GM18526 (cell line): Measurements from ENCODE around the gene TMEM40.

Experiments used
- POLR2A ChIP-seq: IDR thresholded peaks from 3 replicates; pipeline ENCODE4 v1.6.1; 2011; ENCODE audit not compliant: insufficient read length; ENCODE audit errors: extremely low read depth

Gene TMEM40

GRCh38 chr3:12710062-12710461 is 49.0 kb downstream of the TMEM40 start:
- no peak for TF ChIP-seq POLR2A

- no peak for TF ChIP-seq POLR2A
Observed at GRCh38 chr3:12709334-12709733, 49.7 kb downstream of the TMEM40 start.

- no peak for TF ChIP-seq POLR2A
Observed at GRCh38 chr3:12708584-12709192, 50.4 kb downstream of the TMEM40 start.

- no peak for TF ChIP-seq POLR2A
Observed at GRCh38 chr3:12707449-12707848, 51.6 kb downstream of the TMEM40 start.

GRCh38 chr3:12706504-12707253 is 52.4 kb downstream of the TMEM40 start:
- no peak for TF ChIP-seq POLR2A

GRCh38 chr3:12705981-12706380 is 53.1 kb downstream of the TMEM40 start:
- TF ChIP-seq POLR2A = no peak

GRCh38 chr3:12705374-12705926 is 53.6 kb downstream of the TMEM40 start:
- no peak for TF ChIP-seq POLR2A

GRCh38 chr3:12702501-12702900 is 56.6 kb downstream of the TMEM40 start:
- no peak for TF ChIP-seq POLR2A

GRCh38 chr3:12700800-12701199 is 58.3 kb downstream of the TMEM40 start:
- no peak for TF ChIP-seq POLR2A

GRCh38 chr3:12695916-12696315 is 63.1 kb downstream of the TMEM40 start:
- TF ChIP-seq POLR2A = no peak

GRCh38 chr3:12695112-12695511 is 63.9 kb downstream of the TMEM40 start:
- TF ChIP-seq POLR2A = no peak

GRCh38 chr3:12692444-12692843 is 66.6 kb downstream of the TMEM40 start:
- no peak for TF ChIP-seq POLR2A

- TF ChIP-seq POLR2A = no peak
Observed at GRCh38 chr3:12689997-12690711, 68.9 kb downstream of the TMEM40 start.

- no peak for TF ChIP-seq POLR2A
Observed at GRCh38 chr3:12687948-12688347, 71.1 kb downstream of the TMEM40 start.

GRCh38 chr3:12686096-12686495 is 73.0 kb downstream of the TMEM40 start:
- TF ChIP-seq POLR2A = no peak
